Activated CD8-positive, alpha-beta memory T cell treated with anti-CD3 and anti-CD28 coated beads, Interleukin-2, amount 50 U/mL, for 1 hour (primary cell): Measurements from ENCODE around the gene ZFAND3.

Source experiments
- DNase-seq: peaks from one replicate; pipeline ENCODE4 v3.0.0-alpha.2; 2020; ENCODE audit errors: extremely low read depth

ZFAND3 gene

GRCh38 chr6:37827603-37828265 is 8.2 kb downstream of the ZFAND3 start:
- no peak for DNase-seq

- DNase-seq: no peak
Measured at GRCh38 chr6:37830225-37830624, 10.7 kb downstream of the ZFAND3 start.

GRCh38 chr6:37831457-37831856 is 11.9 kb downstream of the ZFAND3 start:
- no peak for DNase-seq

GRCh38 chr6:37835923-37836322 is 16.4 kb downstream of the ZFAND3 start:
- DNase-seq: no peak

- DNase-seq: no peak
Measured at GRCh38 chr6:37838219-37838921, 18.8 kb downstream of the ZFAND3 start.

- no peak for DNase-seq
Measured at GRCh38 chr6:37840143-37840939, 20.8 kb downstream of the ZFAND3 start.

- DNase-seq: no peak
Measured at GRCh38 chr6:37840940-37841300, 21.4 kb downstream of the ZFAND3 start.

GRCh38 chr6:37845026-37845911 is 25.7 kb downstream of the ZFAND3 start:
- DNase-seq: no peak

- DNase-seq: no peak
Measured at GRCh38 chr6:37845930-37846329, 26.4 kb downstream of the ZFAND3 start.

- DNase-seq: no peak
Measured at GRCh38 chr6:37847704-37848103, 28.2 kb downstream of the ZFAND3 start.

GRCh38 chr6:37848371-37848770 is 28.8 kb downstream of the ZFAND3 start:
- DNase-seq: no peak

- no peak for DNase-seq
Measured at GRCh38 chr6:37850260-37850659, 30.7 kb downstream of the ZFAND3 start.

GRCh38 chr6:37850728-37851285 is 31.3 kb downstream of the ZFAND3 start:
- DNase-seq: no peak

- no peak for DNase-seq
Measured at GRCh38 chr6:37851997-37852524, 32.5 kb downstream of the ZFAND3 start.

GRCh38 chr6:37856285-37856684 is 36.8 kb downstream of the ZFAND3 start:
- no peak for DNase-seq

- DNase-seq: no peak
Measured at GRCh38 chr6:37858363-37858762, 38.8 kb downstream of the ZFAND3 start.

GRCh38 chr6:37860226-37860839 is 40.8 kb downstream of the ZFAND3 start:
- no peak for DNase-seq

GRCh38 chr6:37861452-37861851 is 41.9 kb downstream of the ZFAND3 start:
- DNase-seq: no peak

GRCh38 chr6:37862430-37862829 is 42.9 kb downstream of the ZFAND3 start:
- no peak for DNase-seq

- DNase-seq: no peak
Measured at GRCh38 chr6:37862992-37863391, 43.5 kb downstream of the ZFAND3 start.

- DNase-seq: no peak
Measured at GRCh38 chr6:37864250-37864649, 44.7 kb downstream of the ZFAND3 start.
